HEK293 (cell line): Measurements from ENCODE around the gene SIK2.

ENCODE experiments used
- CTCF ChIA-PET: fragments of 350-600 bp; formaldehyde crosslinking; extraction: SDS; loops from one replicate; lab custom pipeline; 2021; ENCODE audit warnings: antibody characterized with exemption; lab: Yijun Ruan, JAX
- POLR2A ChIA-PET: fragments of 300-600 bp; formaldehyde crosslinking; extraction: SDS; loops from one replicate; lab custom pipeline; 2020; ENCODE audit warnings: antibody characterized with exemption, inconsistent platforms; lab: Yijun Ruan, JAX
- H3K27ac ChIP-seq: fragments of 200-500 bp; sonication (Bioruptor generic); 2 replicates; pipeline ENCODE4 v1.5.1; 2014; ENCODE audit warnings: low read depth, low read length, control low read depth, inconsistent platforms; ENCODE audit errors: extremely low read depth
- H3K36me3 ChIP-seq, 2 experiments: fragments of 200-500 bp in 1 of 2; sonication (Bioruptor generic) in 1 of 2; 1 replicate in 1 of 2; 2 replicates in 1 of 2; pipeline ENCODE4 v1.5.1; 2014 to 2017; ENCODE audit warnings: inconsistent platforms in 2 of 2, low read length in 2 of 2; ENCODE audit not compliant: control insufficient read depth in 2 of 2, insufficient read depth in 1 of 2
- H3K4me1 ChIP-seq: fragments of 200-500 bp; sonication (Bioruptor generic); 2 replicates; pipeline ENCODE4 v1.5.1; 2014; ENCODE audit warnings: mild to moderate bottlenecking, low read length, inconsistent platforms; ENCODE audit not compliant: control insufficient read depth, insufficient read depth
- H3K4me3 ChIP-seq: 2 replicates; pipeline ENCODE4 v1.5.1; 2011; ENCODE audit warnings: low read depth, mild to moderate bottlenecking, control low read depth, low read length, moderate library complexity
- H3K9me3 ChIP-seq: fragments of 200-500 bp; sonication (Bioruptor generic); 2 replicates; pipeline ENCODE4 v1.5.1; 2014; ENCODE audit warnings: low read depth, low read length, inconsistent platforms; ENCODE audit not compliant: control insufficient read depth, insufficient read depth
- AEBP2 ChIP-seq: fragments of 450-650 bp; formaldehyde crosslinking; IDR thresholded peaks from 2 replicates; pipeline ENCODE4 v1.5.1; 2016; ENCODE audit warnings: missing biosample characterization, missing genetic modification characterization, borderline replicate concordance
- EGR2 ChIP-seq: fragments of 450-650 bp; formaldehyde crosslinking; IDR thresholded peaks from 2 replicates; pipeline ENCODE4 v1.5.1; 2016; ENCODE audit warnings: low read depth, missing biosample characterization, missing genetic modification characterization
- INSM2 ChIP-seq: fragments of 450-650 bp; formaldehyde crosslinking; IDR thresholded peaks from 2 replicates; pipeline ENCODE4 v1.5.1; 2016; ENCODE audit warnings: missing biosample characterization, missing genetic modification characterization
- KLF10 ChIP-seq: fragments of 450-650 bp; IDR thresholded peaks from 2 replicates; pipeline ENCODE4 v1.5.1; 2018; ENCODE audit warnings: missing biosample characterization, mild to moderate bottlenecking, missing genetic modification characterization
- KLF17 ChIP-seq: fragments of 450-650 bp; formaldehyde crosslinking; IDR thresholded peaks from 2 replicates; pipeline ENCODE4 v1.5.1; 2016; ENCODE audit warnings: missing biosample characterization, missing genetic modification characterization
- OSR2 ChIP-seq: fragments of 450-650 bp; formaldehyde crosslinking; IDR thresholded peaks from 2 replicates; pipeline ENCODE4 v1.5.1; 2016; ENCODE audit warnings: missing biosample characterization, missing genetic modification characterization
- SCRT2 ChIP-seq: fragments of 450-650 bp; formaldehyde crosslinking; IDR thresholded peaks from 2 replicates; pipeline ENCODE4 v1.5.1; 2016; ENCODE audit warnings: missing biosample characterization, missing genetic modification characterization
- TRIM28 ChIP-seq: IDR thresholded peaks from 2 replicates; pipeline ENCODE4 v1.6.1; 2011; ENCODE audit warnings: low read length, control low read depth, borderline replicate concordance
- YY1 ChIP-seq: fragments of 450-650 bp; formaldehyde crosslinking; IDR thresholded peaks from 2 replicates; pipeline ENCODE4 v1.5.1; 2018; ENCODE audit warnings: missing biosample characterization, missing genetic modification characterization
- ZBTB1 ChIP-seq: fragments of 450-650 bp; formaldehyde crosslinking; IDR thresholded peaks from 2 replicates; pipeline ENCODE4 v1.5.1; 2016; ENCODE audit warnings: missing biosample characterization, missing genetic modification characterization
- ZBTB6 ChIP-seq: fragments of 450-650 bp; formaldehyde crosslinking; IDR thresholded peaks from 2 replicates; pipeline ENCODE4 v1.5.1; 2017; ENCODE audit warnings: missing biosample characterization, missing genetic modification characterization
- ZNF302 ChIP-seq: fragments of 450-650 bp; formaldehyde crosslinking; IDR thresholded peaks from 2 replicates; pipeline ENCODE4 v1.5.1; 2016; ENCODE audit warnings: missing biosample characterization, missing genetic modification characterization, low read depth
- ZNF426 ChIP-seq: fragments of 450-650 bp; formaldehyde crosslinking; IDR thresholded peaks from 2 replicates; pipeline ENCODE4 v1.5.1; 2017; ENCODE audit warnings: missing biosample characterization, missing genetic modification characterization, mild to moderate bottlenecking, inconsistent platforms, moderate library complexity
- ZNF560 ChIP-seq: fragments of 450-650 bp; formaldehyde crosslinking; IDR thresholded peaks from 2 replicates; pipeline ENCODE4 v1.5.1; 2017; ENCODE audit warnings: missing biosample characterization, missing genetic modification characterization, borderline replicate concordance
- ZNF692 ChIP-seq: fragments of 450-650 bp; formaldehyde crosslinking; IDR thresholded peaks from 2 replicates; pipeline ENCODE4 v1.5.1; 2016; ENCODE audit warnings: missing biosample characterization, missing genetic modification characterization
- TF ChIP-seq, protein P1 (sequence below): fragments of 450-650 bp; formaldehyde crosslinking; IDR thresholded peaks from 2 replicates; pipeline ENCODE4 v1.5.1; 2016; ENCODE audit warnings: missing biosample characterization, missing genetic modification characterization, low read depth
- TF ChIP-seq, protein P2 (sequence below): fragments of 450-650 bp; IDR thresholded peaks from 2 replicates; pipeline ENCODE4 v1.5.1; 2018; ENCODE audit warnings: missing biosample characterization, mild to moderate bottlenecking, missing genetic modification characterization
- TF ChIP-seq, protein P3 (sequence below): fragments of 450-650 bp; formaldehyde crosslinking; optimal IDR thresholded peaks from 2 replicates; pipeline ENCODE3; 2016; ENCODE audit warnings: missing biosample characterization, mild to moderate bottlenecking, missing genetic modification characterization

The SIK2 gene

GRCh38 chr11:111735262-111736116 lies 133.2 kb downstream of the SIK2 start (continued):
- TF ChIP-seq KLF10 (tag by site-specific recombination) (no peak), OSR2 (tag by site-specific recombination) (peak; percentile 69), KLF17 (tag by site-specific recombination) (peak; percentile 34; the same call in 1 of the 2 replicates), ZBTB1 (tag by site-specific recombination) (no peak), SCRT2 (tag by site-specific recombination) (peak; percentile 51; the same call in 1 of the 2 replicates), INSM2 (tag by site-specific recombination) (0 out of 2 replicates have a peak, but pooled peaks have one; percentile 43), ZNF560 (tag by site-specific recombination) (no peak), ZNF692 (tag by site-specific recombination) (peak; percentile 96)
- TF ChIP-seq, protein P1, sequence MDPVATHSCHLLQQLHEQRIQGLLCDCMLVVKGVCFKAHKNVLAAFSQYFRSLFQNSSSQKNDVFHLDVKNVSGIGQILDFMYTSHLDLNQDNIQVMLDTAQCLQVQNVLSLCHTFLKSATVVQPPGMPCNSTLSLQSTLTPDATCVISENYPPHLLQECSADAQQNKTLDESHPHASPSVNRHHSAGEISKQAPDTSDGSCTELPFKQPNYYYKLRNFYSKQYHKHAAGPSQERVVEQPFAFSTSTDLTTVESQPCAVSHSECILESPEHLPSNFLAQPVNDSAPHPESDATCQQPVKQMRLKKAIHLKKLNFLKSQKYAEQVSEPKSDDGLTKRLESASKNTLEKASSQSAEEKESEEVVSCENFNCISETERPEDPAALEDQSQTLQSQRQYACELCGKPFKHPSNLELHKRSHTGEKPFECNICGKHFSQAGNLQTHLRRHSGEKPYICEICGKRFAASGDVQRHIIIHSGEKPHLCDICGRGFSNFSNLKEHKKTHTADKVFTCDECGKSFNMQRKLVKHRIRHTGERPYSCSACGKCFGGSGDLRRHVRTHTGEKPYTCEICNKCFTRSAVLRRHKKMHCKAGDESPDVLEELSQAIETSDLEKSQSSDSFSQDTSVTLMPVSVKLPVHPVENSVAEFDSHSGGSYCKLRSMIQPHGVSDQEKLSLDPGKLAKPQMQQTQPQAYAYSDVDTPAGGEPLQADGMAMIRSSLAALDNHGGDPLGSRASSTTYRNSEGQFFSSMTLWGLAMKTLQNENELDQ = no peak
- TF ChIP-seq, protein P2, sequence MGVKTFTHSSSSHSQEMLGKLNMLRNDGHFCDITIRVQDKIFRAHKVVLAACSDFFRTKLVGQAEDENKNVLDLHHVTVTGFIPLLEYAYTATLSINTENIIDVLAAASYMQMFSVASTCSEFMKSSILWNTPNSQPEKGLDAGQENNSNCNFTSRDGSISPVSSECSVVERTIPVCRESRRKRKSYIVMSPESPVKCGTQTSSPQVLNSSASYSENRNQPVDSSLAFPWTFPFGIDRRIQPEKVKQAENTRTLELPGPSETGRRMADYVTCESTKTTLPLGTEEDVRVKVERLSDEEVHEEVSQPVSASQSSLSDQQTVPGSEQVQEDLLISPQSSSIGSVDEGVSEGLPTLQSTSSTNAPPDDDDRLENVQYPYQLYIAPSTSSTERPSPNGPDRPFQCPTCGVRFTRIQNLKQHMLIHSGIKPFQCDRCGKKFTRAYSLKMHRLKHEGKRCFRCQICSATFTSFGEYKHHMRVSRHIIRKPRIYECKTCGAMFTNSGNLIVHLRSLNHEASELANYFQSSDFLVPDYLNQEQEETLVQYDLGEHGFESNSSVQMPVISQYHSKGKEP (tag by site-specific recombination) = peak; percentile 51; the same call in 1 of the 2 replicates

- Histone ChIP-seq H3K36me3 (peaks cover 0 to 26% of the 10 kb centered on the region in 2 experiments; a peak in 1 of 3 replicates), H3K4me1 (peaks cover 2% of the 10 kb centered on the region; the same call in 1 of the 2 replicates), H3K27ac (no peak overlapping the region), H3K4me3 (no peak overlapping the region), H3K9me3 (no peaks in the 10 kb centered on the region)
- TF ChIP-seq ZNF426 = no peak
- no peak for TF ChIP-seq AEBP2 (tag by site-specific recombination)
- no peak for TF ChIP-seq ZBTB6
- TF ChIP-seq TRIM28 = no peak
- TF ChIP-seq YY1 (tag by site-specific recombination) = no peak
- no peak for TF ChIP-seq EGR2 (tag by site-specific recombination)
- TF ChIP-seq KLF17 (tag by site-specific recombination) = no peak
- TF ChIP-seq, protein P3, sequence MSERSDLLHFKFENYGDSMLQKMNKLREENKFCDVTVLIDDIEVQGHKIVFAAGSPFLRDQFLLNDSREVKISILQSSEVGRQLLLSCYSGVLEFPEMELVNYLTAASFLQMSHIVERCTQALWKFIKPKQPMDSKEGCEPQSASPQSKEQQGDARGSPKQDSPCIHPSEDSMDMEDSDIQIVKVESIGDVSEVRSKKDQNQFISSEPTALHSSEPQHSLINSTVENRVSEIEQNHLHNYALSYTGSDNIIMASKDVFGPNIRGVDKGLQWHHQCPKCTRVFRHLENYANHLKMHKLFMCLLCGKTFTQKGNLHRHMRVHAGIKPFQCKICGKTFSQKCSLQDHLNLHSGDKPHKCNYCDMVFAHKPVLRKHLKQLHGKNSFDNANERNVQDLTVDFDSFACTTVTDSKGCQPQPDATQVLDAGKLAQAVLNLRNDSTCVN (tag by site-specific recombination) = no peak
- TF ChIP-seq ZNF302 (tag by site-specific recombination) = no peak
- CTCF ChIA-PET = no interaction called here
- POLR2A ChIA-PET = no interaction called here
These were observed 133.9 kb downstream of the SIK2 start for GRCh38 chr11:111736181-111736590.
